H1 (cell line): ENCODE results near the gene FA2H. TPM values are rescaled to one million over a fixed set of nuclear protein-coding genes. Genes with fewer than 3 reads are reported as not detected.

Experiments used
- CTCF ChIA-PET: fragments of 300-600 bp; sonication (Branson Sonifier 250); formaldehyde crosslinking; loops from one replicate; lab custom pipeline; 2021; ENCODE audit not compliant: partially characterized antibody; lab: Charles Lee
- POLR2A ChIA-PET: fragments of 300-600 bp; sonication (Branson Sonifier 250); formaldehyde crosslinking; loops from one replicate; lab custom pipeline; 2021; ENCODE audit warnings: inconsistent platforms; ENCODE audit not compliant: partially characterized antibody; lab: Charles Lee
- DNase-seq, 2 experiments: peaks; one replicate each; pipeline versions ENCODE4 v3.0.0 to v3.0.0-alpha.2; 2010 to 2022; ENCODE audit warnings: low spot score in 2 of 2, low read depth in 1 of 2, mixed read lengths in 1 of 2
- FAIRE-seq: peaks from 2 replicates; lab custom pipeline; 2011; peaks lifted over from hg19 to GRCh38; lab: Jason Lieb, UNC
- H2AFZ ChIP-seq: 2 replicates; pipeline ENCODE4 v1.8.1; 2012; ENCODE audit warnings: low read length, inconsistent platforms
- H2AK5ac ChIP-seq: 2 replicates; pipeline ENCODE4 v1.6.1; 2013; ENCODE audit warnings: low read depth, low read length
- H2BK120ac ChIP-seq: replicated peaks from 2 replicates; pipeline ENCODE3; 2013; ENCODE audit warnings: low read depth, low read length, inconsistent platforms
- H2BK12ac ChIP-seq: 2 replicates; pipeline ENCODE4 v1.6.1; 2013; ENCODE audit warnings: low read depth, low read length
- H2BK15ac ChIP-seq: 2 replicates; pipeline ENCODE4 v1.6.1; 2013; ENCODE audit warnings: low read length
- H2BK20ac ChIP-seq: 2 replicates; pipeline ENCODE4 v1.6.1; 2013; ENCODE audit warnings: low read length
- H2BK5ac ChIP-seq: 2 replicates; pipeline ENCODE4 v1.6.1; 2013; ENCODE audit warnings: low read depth, low read length
- H3K14ac ChIP-seq: 2 replicates; pipeline ENCODE4 v1.6.1; 2013; ENCODE audit warnings: inconsistent platforms; ENCODE audit not compliant: insufficient read length
- H3K18ac ChIP-seq: 2 replicates; pipeline ENCODE4 v1.6.1; 2013; ENCODE audit warnings: low read length; ENCODE audit errors: extremely low read depth
- H3K23ac ChIP-seq: 2 replicates; pipeline ENCODE4 v1.6.1; 2013; ENCODE audit warnings: inconsistent platforms; ENCODE audit not compliant: insufficient read length
- H3K23me2 ChIP-seq: 2 replicates; pipeline ENCODE4 v1.6.1; 2013; ENCODE audit warnings: low read depth, low read length
- H3K27ac ChIP-seq: 2 replicates; pipeline ENCODE4 v1.6.1; 2011; ENCODE audit warnings: low read depth, low read length, inconsistent platforms
- H3K27me3 ChIP-seq, 4 experiments: replicated peaks in 1 of 4; 1 replicate in 1 of 4; 2 replicates in 3 of 4; pipeline versions ENCODE4 v1.6.1 to v1.8.1; 2011 to 2013; ENCODE audit warnings: low read length in 3 of 4, mild to moderate bottlenecking in 3 of 4, inconsistent platforms in 2 of 4, mixed read lengths in 2 of 4, moderate library complexity in 1 of 4; ENCODE audit not compliant: control insufficient read depth in 3 of 4, insufficient read depth in 3 of 4; ENCODE audit errors: extremely low read depth in 1 of 4
- H3K36me3 ChIP-seq, 4 experiments: 2 replicates each; pipeline versions ENCODE4 v1.6.1 to v1.8.1; 2011 to 2013; ENCODE audit warnings: mild to moderate bottlenecking in 4 of 4, low read length in 3 of 4, moderate library complexity in 2 of 4, control low read depth in 1 of 4, inconsistent platforms in 1 of 4; ENCODE audit not compliant: insufficient read depth in 4 of 4, control insufficient read depth in 2 of 4
- H3K4ac ChIP-seq: replicated peaks from 2 replicates; pipeline ENCODE3; 2013; ENCODE audit warnings: low read length, low read depth, mixed read lengths, inconsistent platforms; ENCODE audit not compliant: insufficient read length
- H3K4me1 ChIP-seq, 4 experiments: replicated peaks in 1 of 4; 1 replicate in 1 of 4; 2 replicates in 3 of 4; pipeline versions ENCODE4 v1.6.1 to v1.8.1; 2011 to 2013; ENCODE audit warnings: low read length in 3 of 4, inconsistent platforms in 2 of 4, mixed read lengths in 1 of 4; ENCODE audit not compliant: insufficient read depth in 4 of 4, control insufficient read depth in 3 of 4
- H3K4me2 ChIP-seq, 2 experiments: 2 replicates each; pipeline versions ENCODE4 v1.6.1 to v1.8.1; 2011 to 2013; ENCODE audit warnings: low read depth in 2 of 2, low read length in 2 of 2, control low read depth in 1 of 2, inconsistent platforms in 1 of 2, mild to moderate bottlenecking in 1 of 2; ENCODE audit not compliant: insufficient read depth in 1 of 2
- H3K4me3 ChIP-seq, 4 experiments: fragments of 200-600, 300-600 bp in 1 of 4; sonication (generic), shearing (Covaris generic), sonication (Bioruptor Twin) in 1 of 4; 2 replicates each; pipeline versions ENCODE4 v1.5.1 to v1.8.1; 2011 to 2016; ENCODE audit warnings: low read length in 4 of 4, low read depth in 3 of 4, control low read depth in 2 of 4, inconsistent platforms in 2 of 4, mild to moderate bottlenecking in 2 of 4, mixed read lengths in 1 of 4, moderate library complexity in 1 of 4; ENCODE audit not compliant: insufficient read depth in 2 of 4; ENCODE audit errors: extremely low read depth in 1 of 4
- H3K56ac ChIP-seq: replicated peaks from 2 replicates; pipeline ENCODE3; 2013; ENCODE audit warnings: low read depth, mild to moderate bottlenecking, mixed read lengths, low read length, inconsistent platforms; ENCODE audit not compliant: insufficient read length
- H3K79me1 ChIP-seq: 2 replicates; pipeline ENCODE4 v1.6.1; 2013; ENCODE audit warnings: low read depth, low read length, control low read depth
- H3K79me2 ChIP-seq, 2 experiments: 2 replicates each; pipeline versions ENCODE4 v1.6.1 to v1.8.1; 2012 to 2013; ENCODE audit warnings: low read length in 2 of 2, mild to moderate bottlenecking in 2 of 2, inconsistent platforms in 1 of 2; ENCODE audit not compliant: insufficient read depth in 2 of 2, control insufficient read depth in 1 of 2
- H3K9ac ChIP-seq, 4 experiments: replicated peaks in 1 of 4; 1 replicate in 1 of 4; 2 replicates in 3 of 4; pipeline versions ENCODE4 v1.6.1 to v1.8.1; 2011 to 2013; ENCODE audit warnings: low read depth in 3 of 4, low read length in 3 of 4, control low read depth in 2 of 4, mild to moderate bottlenecking in 2 of 4, moderate library complexity in 2 of 4, inconsistent platforms in 1 of 4; ENCODE audit errors: extremely low read depth in 1 of 4
- H3K9me3 ChIP-seq, 2 experiments: 2 replicates each; pipeline versions ENCODE4 v1.6.1 to v1.8.1; 2012 to 2013; ENCODE audit warnings: mild to moderate bottlenecking in 2 of 2, moderate library complexity in 2 of 2, control low read depth in 1 of 2, inconsistent platforms in 1 of 2, low read depth in 1 of 2, low read length in 1 of 2, mixed read lengths in 1 of 2; ENCODE audit not compliant: insufficient read depth in 2 of 2
- H4K20me1 ChIP-seq, 2 experiments: replicated peaks in 1 of 2; 2 replicates each; pipeline versions ENCODE3 to v1.8.1; 2011 to 2013; ENCODE audit warnings: inconsistent platforms in 2 of 2, low read length in 2 of 2, mild to moderate bottlenecking in 1 of 2; ENCODE audit not compliant: insufficient read depth in 2 of 2, control insufficient read depth in 1 of 2
- H4K5ac ChIP-seq: 2 replicates; pipeline ENCODE4 v1.6.1; 2013; ENCODE audit warnings: low read length, low read depth, mixed read lengths, inconsistent platforms; ENCODE audit not compliant: insufficient read length
- H4K8ac ChIP-seq: 2 replicates; pipeline ENCODE4 v1.8.0; 2013; ENCODE audit warnings: mild to moderate bottlenecking, moderate library complexity, low read length, inconsistent platforms; ENCODE audit not compliant: insufficient read depth; ENCODE audit errors: extremely low read depth
- H4K91ac ChIP-seq: replicated peaks from 2 replicates; pipeline ENCODE3; 2013; ENCODE audit warnings: low read length, mixed read lengths, inconsistent platforms; ENCODE audit not compliant: insufficient read length
- CBX5 ChIP-seq: fragments of 300-800, 300-1000 bp; sonication (generic); IDR thresholded peaks from 2 replicates; pipeline ENCODE4 v1.7.1; 2016; ENCODE audit warnings: antibody characterized with exemption, low read length, low read depth
- CTBP2 ChIP-seq: IDR thresholded peaks from 2 replicates; pipeline ENCODE4 v1.7.0; 2011; ENCODE audit warnings: borderline replicate concordance, mild to moderate bottlenecking, moderate library complexity, mixed read lengths, low read length; ENCODE audit not compliant: insufficient read depth, insufficient read length
- GTF2F1 ChIP-seq: IDR thresholded peaks from 2 replicates; pipeline ENCODE4 v1.6.1; 2012; ENCODE audit warnings: low read depth, low read length, improper control_type of control experiment, borderline replicate concordance
- KDM4A ChIP-seq: IDR thresholded peaks from one replicate; pipeline ENCODE4 v1.7.1; 2012; ENCODE audit warnings: low read depth, mild to moderate bottlenecking, moderate library complexity, low read length, inconsistent platforms; ENCODE audit not compliant: severe bottlenecking
- KDM5A ChIP-seq: fragments of 200-600 bp; IDR thresholded peaks from 2 replicates; pipeline ENCODE4 v1.7.1; 2012; ENCODE audit warnings: mild to moderate bottlenecking, low read length, inconsistent platforms, mixed read lengths
- MAFK ChIP-seq: IDR thresholded peaks from 2 replicates; pipeline ENCODE4 v1.6.1; 2012; ENCODE audit warnings: low read depth, mild to moderate bottlenecking, improper control_type of control experiment, low read length
- NANOG ChIP-seq: IDR thresholded peaks from 2 replicates; pipeline ENCODE4 v1.6.1; 2011; ENCODE audit warnings: low read length, low read depth, mild to moderate bottlenecking, inconsistent platforms; ENCODE audit not compliant: insufficient read depth, poor library complexity, severe bottlenecking
- SIN3A ChIP-seq, 2 experiments: IDR thresholded peaks in 1 of 2; conservative IDR thresholded peaks in 1 of 2; 2 replicates each; pipeline ENCODE4 v1.6.1; 2011 to 2012; ENCODE audit warnings: low read length in 2 of 2, improper control_type of control experiment in 1 of 2, low read depth in 1 of 2, mild to moderate bottlenecking in 1 of 2
- SUZ12 ChIP-seq: fragments of 200-600 bp; sonication (generic); IDR thresholded peaks from 2 replicates; pipeline ENCODE4 v1.6.1; 2012; ENCODE audit warnings: mild to moderate bottlenecking, inconsistent platforms, low read length, moderate library complexity, mixed read lengths
- WGBS, 2 experiments: shearing (Covaris generic) in 1 of 2; methylation state at CpG; one replicate each; pipeline versions ENCODE4 v1.1.6 to v1.1.7; 2013 to 2015; ENCODE audit warnings: low lambda C conversion rate in 2 of 2, mixed read lengths in 2 of 2, inconsistent platforms in 1 of 2, low coverage in 1 of 2, missing lambda C conversion rate in 1 of 2; ENCODE audit not compliant: insufficient replicate concordance in 2 of 2, insufficient coverage in 1 of 2, insufficient read length in 1 of 2; ENCODE audit errors: extremely low coverage in 1 of 2, missing lambda C conversion rate in 1 of 2; 5-methylcytosine and 5-hydroxymethylcytosine counted together
- polyA plus RNA-seq, 7 experiments: library from polyadenylated mRNA; depleted of rRNA in 3 of 7; stranded (reverse) in 5 of 7; unstranded in 2 of 7; fragments of >200 nt in 5 of 7; fragments of 200-250 nt in 2 of 7; gene quantifications; 1 replicate in 5 of 7; 2 replicates in 1 of 7; 4 replicates in 1 of 7; pipeline versions ENCODE4 v1.2.1 to v1.2.3, GENCODE V29; 2011 to 2013; ENCODE audit warnings: missing spikeins in 2 of 7, mixed read lengths in 2 of 7
- total RNA-seq: library from RNA; stranded (reverse); fragmentation: NEBNext Ultra II Directional; extraction: Animal tissue kit (Norgen Biotek cat#: 25700); gene quantifications from 2 replicates; pipeline ENCODE4 v1.2.1, GENCODE V29; 2021
- TF ChIP-seq, protein P1 (sequence below), 3 experiments: IDR thresholded peaks; 1 replicate in 2 of 3; 2 replicates in 1 of 3; pipeline versions ENCODE4 v1.5.1 to v1.6.1; 2011; ENCODE audit warnings: low read length in 3 of 3, mild to moderate bottlenecking in 3 of 3, inconsistent platforms in 2 of 3, low read depth in 1 of 3, moderate library complexity in 1 of 3; ENCODE audit not compliant: insufficient read depth in 1 of 3; ENCODE audit errors: control extremely low read depth in 1 of 3

The FA2H gene
- total and polyA plus RNA-seq, 2 of the 8 experiments (the other 6 are each of a cell fraction or from before 2014, with no cell fraction given), result 2.1 to 2.5 TPM

DNA sequence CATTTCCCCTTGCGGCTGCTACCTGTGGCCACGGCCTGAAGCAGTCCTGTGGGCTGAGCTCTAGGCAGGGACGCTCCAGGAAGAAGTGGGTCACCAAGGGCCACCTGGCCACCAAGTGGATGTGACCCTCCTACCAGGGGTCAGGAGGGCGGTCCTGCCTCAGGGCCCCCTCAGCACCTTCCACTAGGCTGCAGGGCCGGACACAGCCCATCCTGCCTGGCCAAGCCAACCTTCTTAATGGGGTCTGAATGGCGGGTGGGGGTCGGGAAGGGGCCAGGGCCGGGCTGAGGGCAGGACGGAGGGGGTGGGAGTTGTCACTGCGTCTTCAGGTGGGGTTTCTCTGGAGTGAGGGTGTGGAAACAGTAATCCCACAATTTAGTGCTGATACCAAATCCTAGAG, 60.7 kb downstream of the FA2H start:
- H2AFZ ChIP-seq, result no peak overlapping the region
- no peak overlapping the region for H2BK15ac ChIP-seq
- H3K4me2 ChIP-seq, result no peak overlapping the region
- H2BK12ac ChIP-seq, result no peak overlapping the region
- H3K27me3 ChIP-seq, result 0 out of 7 replicates have a peak, but pooled peaks cover 0 to 2% (median 0%) of the 10 kb centered on the region in 4 experiments
- no peak overlapping the region for H3K23ac ChIP-seq
- no peaks in the 10 kb centered on the region for H3K23me2 ChIP-seq
- no peak overlapping the region for H3K27ac ChIP-seq
- FAIRE-seq, result no peak
- no peak overlapping the region for H4K8ac ChIP-seq
- H3K9me3 ChIP-seq, result no peaks in the 10 kb centered on the region
- no peaks in the 10 kb centered on the region for H3K79me1 ChIP-seq
- no peaks in the 10 kb centered on the region for H3K4me1 ChIP-seq
- no peak overlapping the region for H2AK5ac ChIP-seq
- CTCF ChIA-PET, result interaction anchor here (1.2 to 21.3 kb wide), 4 partner anchors 25 to 375 kb away, joined by 3 to 576 read pairs (median 54); no protein-coding TSS in a partner anchor
- no peak overlapping the region for H3K14ac ChIP-seq
- no peak overlapping the region for H2BK5ac ChIP-seq
- H3K4me3 ChIP-seq, result no peak overlapping the region
- H4K20me1 ChIP-seq, result no peaks in the 10 kb centered on the region
- H3K79me2 ChIP-seq, result no peaks in the 10 kb centered on the region
- H3K9ac ChIP-seq, result no peak overlapping the region
- DNase-seq, result no peak
- H3K18ac ChIP-seq, result no peak overlapping the region
- H2BK120ac ChIP-seq, result no peak overlapping the region
- H3K4ac ChIP-seq, result no peak overlapping the region
- no peak overlapping the region for H4K91ac ChIP-seq
- POLR2A ChIA-PET, result interaction anchor here (1.0 to 1.5 kb wide), 3 partner anchors 13 to 17 kb away, joined by 3 to 4 read pairs (median 3); partner anchors contain the start of gene MLKL
- H3K36me3 ChIP-seq, result no peaks in the 10 kb centered on the region
- H3K56ac ChIP-seq, result no peak overlapping the region
- H4K5ac ChIP-seq, result no peak overlapping the region
- 68% methylated on average over 9 of the region's 10 CpGs; no CpG with 5 or more reads in 1 of the 2 experiments for WGBS, 2 experiments
- no peak overlapping the region for H2BK20ac ChIP-seq
- TF ChIP-seq KDM4A, result no peak
- TF ChIP-seq CTBP2, result no peak
- TF ChIP-seq MAFK, result no peak
- TF ChIP-seq SIN3A (conservative IDR thresholded peaks at IDR 0.05 in 1 of 2, IDR thresholded peaks at IDR 0.05 in 1 of 2; ENCODE audit: low read depth in 1 of 2, low read length in 2 of 2), result no peak
- no peak for TF ChIP-seq GTF2F1
- TF ChIP-seq KDM5A, result no peak
- no peak for TF ChIP-seq NANOG
- TF ChIP-seq, protein P1, sequence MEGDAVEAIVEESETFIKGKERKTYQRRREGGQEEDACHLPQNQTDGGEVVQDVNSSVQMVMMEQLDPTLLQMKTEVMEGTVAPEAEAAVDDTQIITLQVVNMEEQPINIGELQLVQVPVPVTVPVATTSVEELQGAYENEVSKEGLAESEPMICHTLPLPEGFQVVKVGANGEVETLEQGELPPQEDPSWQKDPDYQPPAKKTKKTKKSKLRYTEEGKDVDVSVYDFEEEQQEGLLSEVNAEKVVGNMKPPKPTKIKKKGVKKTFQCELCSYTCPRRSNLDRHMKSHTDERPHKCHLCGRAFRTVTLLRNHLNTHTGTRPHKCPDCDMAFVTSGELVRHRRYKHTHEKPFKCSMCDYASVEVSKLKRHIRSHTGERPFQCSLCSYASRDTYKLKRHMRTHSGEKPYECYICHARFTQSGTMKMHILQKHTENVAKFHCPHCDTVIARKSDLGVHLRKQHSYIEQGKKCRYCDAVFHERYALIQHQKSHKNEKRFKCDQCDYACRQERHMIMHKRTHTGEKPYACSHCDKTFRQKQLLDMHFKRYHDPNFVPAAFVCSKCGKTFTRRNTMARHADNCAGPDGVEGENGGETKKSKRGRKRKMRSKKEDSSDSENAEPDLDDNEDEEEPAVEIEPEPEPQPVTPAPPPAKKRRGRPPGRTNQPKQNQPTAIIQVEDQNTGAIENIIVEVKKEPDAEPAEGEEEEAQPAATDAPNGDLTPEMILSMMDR (IDR thresholded peaks at IDR 0.05; ENCODE audit: control extremely low read depth in 1 of 3, insufficient read depth in 1 of 3, low read depth in 1 of 3, low read length in 3 of 3), result no peak
- TF ChIP-seq CBX5, result no peak
- no peak for TF ChIP-seq SUZ12
